Loucy (cell line): ENCODE measurements around the gene PCDHB6.

Experiments
- EZH2phosphoT487 ChIP-seq: fragments of 200-600 bp; IDR thresholded peaks from 2 replicates; pipeline ENCODE4 v1.6.1; 2018; ENCODE audit warnings: antibody characterized with exemption, mild to moderate bottlenecking, moderate library complexity, borderline replicate concordance
- TF ChIP-seq, protein P1 (sequence below): fragments of 200-600 bp; sonication (generic); conservative IDR thresholded peaks from 2 replicates; pipeline ENCODE4 v1.5.1; 2014; ENCODE audit warnings: mild to moderate bottlenecking, antibody characterized with exemption, low read length

DNA sequence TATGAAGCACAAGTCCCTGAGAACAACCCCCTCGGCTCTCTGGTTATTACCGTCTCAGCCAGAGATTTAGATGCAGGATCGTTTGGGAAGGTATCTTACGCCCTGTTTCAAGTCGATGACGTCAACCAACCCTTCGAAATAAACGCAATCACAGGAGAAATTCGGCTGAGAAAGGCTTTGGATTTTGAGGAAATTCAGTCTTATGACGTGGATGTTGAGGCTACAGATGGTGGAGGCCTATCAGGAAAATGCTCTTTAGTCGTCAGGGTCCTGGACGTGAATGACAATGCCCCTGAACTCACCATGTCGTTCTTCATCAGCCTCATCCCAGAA lies 1.1 kb downstream of the PCDHB6 start:
- TF ChIP-seq, protein P1, sequence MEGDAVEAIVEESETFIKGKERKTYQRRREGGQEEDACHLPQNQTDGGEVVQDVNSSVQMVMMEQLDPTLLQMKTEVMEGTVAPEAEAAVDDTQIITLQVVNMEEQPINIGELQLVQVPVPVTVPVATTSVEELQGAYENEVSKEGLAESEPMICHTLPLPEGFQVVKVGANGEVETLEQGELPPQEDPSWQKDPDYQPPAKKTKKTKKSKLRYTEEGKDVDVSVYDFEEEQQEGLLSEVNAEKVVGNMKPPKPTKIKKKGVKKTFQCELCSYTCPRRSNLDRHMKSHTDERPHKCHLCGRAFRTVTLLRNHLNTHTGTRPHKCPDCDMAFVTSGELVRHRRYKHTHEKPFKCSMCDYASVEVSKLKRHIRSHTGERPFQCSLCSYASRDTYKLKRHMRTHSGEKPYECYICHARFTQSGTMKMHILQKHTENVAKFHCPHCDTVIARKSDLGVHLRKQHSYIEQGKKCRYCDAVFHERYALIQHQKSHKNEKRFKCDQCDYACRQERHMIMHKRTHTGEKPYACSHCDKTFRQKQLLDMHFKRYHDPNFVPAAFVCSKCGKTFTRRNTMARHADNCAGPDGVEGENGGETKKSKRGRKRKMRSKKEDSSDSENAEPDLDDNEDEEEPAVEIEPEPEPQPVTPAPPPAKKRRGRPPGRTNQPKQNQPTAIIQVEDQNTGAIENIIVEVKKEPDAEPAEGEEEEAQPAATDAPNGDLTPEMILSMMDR = no peak
- no peak for TF ChIP-seq EZH2phosphoT487
